ENCODE measurements around the gene PCDHGA9. TPM values are rescaled to one million over a fixed set of nuclear protein-coding genes. Genes with fewer than 3 reads are reported as not detected.
"Not testable (repeated sequence)": the region's sequence is repeated elsewhere in the genome, so short reads cannot be mapped to it uniquely, and the experiment has no call there.

PCDHGA9 gene
- polyA plus RNA-seq, 3 donors from 2014 or later = 0.04 TPM; not detected in 2

DNA sequence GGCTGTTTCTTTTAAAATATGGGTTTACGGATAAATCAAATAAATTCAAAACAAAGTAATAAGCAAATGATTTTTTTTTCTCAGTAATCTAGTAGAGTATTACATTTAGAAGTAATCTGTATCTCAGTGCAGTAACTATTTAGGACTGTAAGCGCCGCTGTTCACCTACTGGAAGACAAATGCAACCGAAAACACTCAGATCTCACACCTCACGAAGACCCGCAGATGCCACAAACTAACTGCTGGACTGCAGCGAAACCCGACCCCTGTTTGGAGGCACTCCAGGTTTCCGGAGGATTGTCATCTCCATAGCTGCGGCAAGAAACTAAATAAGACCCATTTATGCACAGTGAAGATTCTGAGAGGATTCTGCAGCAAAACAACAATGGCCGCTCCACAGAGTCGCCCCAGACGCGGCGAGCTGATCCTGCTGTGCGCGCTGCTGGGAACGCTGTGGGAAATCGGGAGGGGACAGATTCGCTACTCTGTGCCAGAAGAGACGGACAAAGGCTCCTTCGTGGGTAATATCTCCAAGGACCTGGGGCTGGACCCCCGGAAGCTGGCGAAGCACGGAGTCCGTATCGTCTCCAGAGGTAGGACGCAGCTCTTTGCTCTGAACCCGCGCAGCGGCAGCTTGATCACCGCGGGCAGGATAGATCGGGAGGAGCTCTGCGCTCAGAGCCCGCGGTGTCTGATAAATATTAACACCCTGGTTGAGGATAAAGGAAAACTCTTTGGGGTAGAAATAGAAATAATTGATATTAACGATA, 10.0 kb upstream of the PCDHGA9 start, which contains the start of gene PCDHGA8:
TSS of gene PCDHGA8 (plus strand) at position 205 of the 770 bp plus-strand sequence. CDS start at position 386, 181 bp downstream.
- Mint-ChIP-seq H3K27me3 (ENCODE audit: low read depth in 3 of 3) (peaks cover 26 to 61% (median 43%) of the 10 kb centered on the region in 3 donors), H3K27ac (peak within 1 kb of the TSS in 1 of 6 donors; percentile 37), H3K4me1 (peaks cover 5% of the 10 kb centered on the region in 2 donors)

DNA sequence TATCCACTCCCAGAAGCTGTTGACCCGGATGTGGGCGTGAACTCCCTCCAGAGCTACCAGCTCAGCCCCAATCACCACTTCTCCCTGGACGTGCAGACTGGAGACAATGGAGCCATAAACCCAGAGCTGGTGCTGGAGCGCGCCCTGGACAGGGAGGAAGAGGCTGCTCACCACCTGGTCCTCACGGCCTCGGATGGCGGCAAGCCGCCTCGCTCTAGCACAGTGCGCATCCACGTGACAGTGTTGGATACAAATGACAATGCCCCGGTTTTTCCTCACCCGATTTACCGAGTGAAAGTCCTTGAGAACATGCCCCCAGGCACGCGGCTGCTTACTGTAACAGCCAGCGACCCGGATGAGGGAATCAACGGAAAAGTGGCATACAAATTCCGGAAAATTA, 9.3 kb upstream of the PCDHGA9 start:
- Mint-ChIP-seq H3K9me3 (peaks cover 11 to 44% (median 21%) of the 10 kb centered on the region in 6 donors), H3K4me1 (peaks cover 4 to 5% of the 10 kb centered on the region in 2 donors), H3K4me3 (no peak overlapping the region), H3K27ac (no peak overlapping the region), H3K36me3 (peaks cover 7 to 11% (median 8%) of the 10 kb centered on the region in 3 donors), H3K27me3 (ENCODE audit: low read depth in 3 of 3) (peaks cover 26 to 60% (median 43%) of the 10 kb centered on the region in 3 donors)
- DNase-seq = no peak

More for the DNA sequence above, 10.0 kb upstream of the PCDHGA9 start, which contains the start of gene PCDHGA8:
- DNase-seq = peak in 2 of 3 donors; percentile 10 to 39
- H3K9me3 Mint-ChIP-seq = peaks cover 12 to 46% (median 22%) of the 10 kb centered on the region in 6 donors
- peak within 1 kb of the TSS in 4 of 5 donors; percentile 29 to 79 (median 60) for H3K4me3 Mint-ChIP-seq
- peaks cover 8 to 11% (median 8%) of the 10 kb centered on the region in 3 donors for H3K36me3 Mint-ChIP-seq

DNA sequence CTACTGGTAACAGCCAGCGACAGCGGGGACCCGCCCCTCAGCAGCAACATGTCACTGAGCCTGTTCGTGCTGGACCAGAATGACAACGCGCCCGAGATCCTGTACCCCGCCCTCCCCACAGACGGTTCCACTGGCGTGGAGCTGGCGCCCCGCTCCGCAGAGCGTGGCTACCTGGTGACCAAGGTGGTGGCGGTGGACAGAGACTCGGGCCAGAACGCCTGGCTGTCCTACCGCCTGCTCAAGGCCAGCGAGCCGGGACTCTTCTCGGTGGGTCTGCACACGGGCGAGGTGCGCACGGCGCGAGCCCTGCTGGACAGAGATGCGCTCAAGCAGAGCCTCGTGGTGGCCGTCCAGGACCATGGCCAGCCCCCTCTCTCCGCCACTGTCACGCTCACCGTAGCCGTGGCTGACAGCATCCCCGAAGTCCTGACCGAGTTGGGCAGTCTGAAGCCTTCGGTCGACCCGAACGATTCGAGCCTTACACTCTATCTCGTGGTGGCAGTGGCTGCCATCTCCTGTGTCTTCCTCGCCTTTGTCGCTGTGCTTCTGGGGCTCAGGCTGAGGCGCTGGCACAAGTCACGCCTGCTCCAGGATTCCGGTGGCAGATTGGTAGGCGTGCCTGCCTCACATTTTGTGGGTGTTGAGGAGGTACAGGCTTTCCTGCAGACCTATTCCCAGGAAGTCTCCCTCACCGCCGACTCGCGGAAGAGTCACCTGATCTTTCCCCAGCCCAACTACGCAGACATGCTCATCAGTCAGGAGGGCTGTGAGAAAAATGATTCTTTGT, 8.0 kb upstream of the PCDHGA9 start:
- not testable (repeated sequence) for H3K4me3 Mint-ChIP-seq, H3K36me3 Mint-ChIP-seq, DNase-seq, H3K4me1 Mint-ChIP-seq, H3K27ac Mint-ChIP-seq
- Mint-ChIP-seq H3K27me3 (ENCODE audit: low read depth in 3 of 3) (peaks cover 33 to 61% (median 52%) of the 10 kb centered on the region in 3 donors), H3K9me3 (peaks cover 12 to 40% (median 18%) of the 10 kb centered on the region in 6 donors)

DNA sequence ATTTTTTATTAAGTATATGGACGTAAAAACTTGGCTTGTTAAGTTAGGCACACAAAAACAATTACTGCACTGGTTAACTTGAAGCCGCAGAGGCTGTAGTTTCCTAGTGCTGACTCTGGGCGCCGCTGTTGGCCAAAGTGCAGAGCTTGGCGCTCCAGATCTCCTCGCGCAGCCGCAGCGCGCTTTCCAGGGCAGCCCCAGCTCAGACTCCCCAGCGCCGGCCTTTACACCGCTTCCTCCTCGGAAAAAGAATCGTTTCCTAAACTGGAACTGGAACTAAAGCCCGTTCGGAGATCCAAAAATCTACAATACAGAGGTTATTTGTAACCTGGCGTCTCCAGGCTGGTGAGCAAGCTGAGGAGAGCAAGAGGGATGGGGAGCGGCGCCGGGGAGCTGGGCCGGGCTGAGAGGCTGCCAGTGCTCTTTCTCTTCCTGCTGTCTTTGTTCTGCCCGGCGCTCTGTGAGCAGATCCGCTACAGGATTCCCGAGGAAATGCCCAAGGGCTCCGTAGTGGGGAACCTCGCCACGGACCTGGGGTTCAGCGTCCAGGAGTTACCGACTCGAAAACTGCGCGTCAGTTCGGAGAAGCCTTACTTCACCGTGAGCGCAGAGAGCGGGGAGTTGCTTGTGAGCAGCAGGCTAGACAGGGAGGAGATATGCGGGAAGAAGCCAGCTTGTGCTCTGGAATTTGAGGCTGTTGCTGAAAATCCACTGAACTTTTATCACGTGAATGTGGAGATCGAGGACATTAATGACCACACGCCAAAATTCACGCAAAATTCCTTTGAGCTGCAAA, 4.6 kb upstream of the PCDHGA9 start, which contains the start of gene PCDHGB5:
TSS of gene PCDHGB5 (plus strand) at position 192 of the 796 bp plus-strand sequence. CDS start at position 373, 181 bp downstream.
- DNase-seq = peak; percentile 23 to 56 (median 44)
- H3K9me3 Mint-ChIP-seq = peaks cover 7 to 32% (median 17%) of the 10 kb centered on the region in 6 donors
- H3K27me3 Mint-ChIP-seq (ENCODE audit: low read depth in 3 of 3) = peaks cover 40 to 55% (median 48%) of the 10 kb centered on the region in 3 donors
- H3K4me3 Mint-ChIP-seq = peak within 1 kb of the TSS; percentile 46 to 77 (median 72)
- not testable (repeated sequence) for H3K27ac Mint-ChIP-seq, H3K36me3 Mint-ChIP-seq, H3K4me1 Mint-ChIP-seq

DNA sequence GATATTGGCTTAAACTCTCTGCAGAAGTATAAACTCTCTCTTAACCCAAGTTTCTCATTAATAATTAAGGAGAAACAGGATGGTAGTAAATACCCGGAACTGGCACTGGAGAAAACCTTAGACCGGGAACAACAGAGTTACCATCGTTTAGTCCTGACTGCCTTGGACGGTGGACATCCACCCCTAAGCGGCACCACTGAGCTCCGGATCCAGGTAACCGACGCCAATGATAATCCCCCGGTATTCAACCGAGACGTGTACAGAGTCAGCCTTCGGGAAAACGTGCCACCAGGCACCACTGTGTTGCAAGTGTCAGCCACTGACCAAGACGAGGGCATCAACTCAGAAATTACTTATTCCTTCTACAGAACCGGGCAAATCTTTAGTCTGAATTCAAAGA, 4.0 kb upstream of the PCDHGA9 start:
- Mint-ChIP-seq H3K9me3 (peaks cover 8 to 27% (median 16%) of the 10 kb centered on the region in 6 donors), H3K27me3 (ENCODE audit: low read depth in 3 of 3) (peaks cover 38 to 54% (median 48%) of the 10 kb centered on the region in 3 donors), H3K27ac (no peak overlapping the region), H3K36me3 (peaks cover 6 to 8% (median 7%) of the 10 kb centered on the region in 3 donors), H3K4me3 (peak overlapping the region in 2 of 5 donors; percentile 32 to 57), H3K4me1 (peaks cover 3 to 7% of the 10 kb centered on the region in 2 donors)
- no peak for DNase-seq

DNA sequence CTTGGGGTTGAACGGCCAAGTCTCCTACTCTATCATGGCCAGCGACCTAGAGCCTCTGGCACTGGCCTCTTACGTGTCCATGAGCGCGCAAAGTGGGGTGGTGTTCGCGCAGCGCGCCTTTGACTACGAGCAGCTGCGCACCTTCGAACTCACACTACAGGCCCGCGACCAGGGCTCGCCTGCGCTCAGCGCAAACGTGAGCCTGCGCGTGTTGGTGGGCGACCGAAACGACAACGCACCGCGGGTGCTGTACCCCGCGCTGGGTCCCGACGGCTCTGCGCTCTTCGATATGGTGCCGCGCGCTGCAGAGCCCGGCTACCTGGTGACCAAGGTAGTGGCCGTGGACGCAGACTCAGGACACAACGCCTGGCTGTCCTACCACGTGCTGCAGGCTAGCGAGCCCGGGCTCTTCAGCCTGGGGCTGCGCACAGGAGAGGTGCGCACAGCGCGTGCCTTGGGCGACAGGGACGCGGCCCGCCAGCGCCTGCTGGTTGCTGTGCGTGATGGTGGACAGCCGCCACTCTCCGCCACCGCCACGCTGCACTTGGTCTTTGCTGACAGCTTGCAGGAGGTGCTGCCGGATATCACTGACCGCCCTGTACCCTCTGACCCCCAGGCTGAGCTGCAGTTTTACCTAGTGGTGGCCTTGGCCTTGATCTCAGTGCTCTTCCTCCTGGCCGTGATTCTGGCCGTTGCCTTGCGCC, 2.9 kb upstream of the PCDHGA9 start:
- Mint-ChIP-seq H3K27me3 (ENCODE audit: low read depth in 3 of 3) (peaks cover 39 to 56% (median 48%) of the 10 kb centered on the region in 3 donors), H3K9me3 (peaks cover 10 to 27% (median 13%) of the 10 kb centered on the region in 6 donors), H3K36me3 (peaks cover 6 to 8% (median 7%) of the 10 kb centered on the region in 3 donors), H3K27ac (no peak overlapping the region), H3K4me1 (peaks cover 3 to 7% of the 10 kb centered on the region in 2 donors), H3K4me3 (peak overlapping the region in 1 of 5 donors; percentile 57)
- no peak for DNase-seq

DNA sequence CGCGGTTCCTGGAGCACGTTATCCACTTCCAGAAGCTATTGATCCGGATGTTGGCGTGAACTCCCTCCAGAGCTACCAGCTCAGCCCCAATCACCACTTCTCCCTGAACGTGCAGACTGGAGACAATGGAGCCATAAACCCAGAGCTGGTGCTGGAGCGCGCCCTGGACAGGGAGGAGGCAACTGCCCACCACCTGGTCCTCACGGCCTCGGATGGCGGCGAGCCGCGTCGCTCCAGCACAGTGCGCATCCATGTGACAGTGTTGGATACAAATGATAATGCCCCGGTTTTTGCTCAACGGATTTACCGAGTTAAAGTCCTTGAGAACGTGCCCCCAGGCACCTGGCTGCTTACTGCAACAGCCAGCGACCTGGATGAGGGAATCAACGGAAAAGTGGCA, 809 bp downstream of the PCDHGA9 start:
- Mint-ChIP-seq H3K27me3 (ENCODE audit: low read depth in 3 of 3) (peaks cover 43 to 48% (median 45%) of the 10 kb centered on the region in 3 donors), H3K4me3 (peak overlapping the region in 2 of 5 donors; percentile 41 to 85), H3K36me3 (peaks cover 4 to 10% (median 7%) of the 10 kb centered on the region in 3 donors), H3K9me3 (peaks cover 9 to 33% (median 21%) of the 10 kb centered on the region in 6 donors), H3K27ac (no peak overlapping the region), H3K4me1 (peaks cover 12 to 19% of the 10 kb centered on the region in 2 donors)
- DNase-seq = no peak

DNA sequence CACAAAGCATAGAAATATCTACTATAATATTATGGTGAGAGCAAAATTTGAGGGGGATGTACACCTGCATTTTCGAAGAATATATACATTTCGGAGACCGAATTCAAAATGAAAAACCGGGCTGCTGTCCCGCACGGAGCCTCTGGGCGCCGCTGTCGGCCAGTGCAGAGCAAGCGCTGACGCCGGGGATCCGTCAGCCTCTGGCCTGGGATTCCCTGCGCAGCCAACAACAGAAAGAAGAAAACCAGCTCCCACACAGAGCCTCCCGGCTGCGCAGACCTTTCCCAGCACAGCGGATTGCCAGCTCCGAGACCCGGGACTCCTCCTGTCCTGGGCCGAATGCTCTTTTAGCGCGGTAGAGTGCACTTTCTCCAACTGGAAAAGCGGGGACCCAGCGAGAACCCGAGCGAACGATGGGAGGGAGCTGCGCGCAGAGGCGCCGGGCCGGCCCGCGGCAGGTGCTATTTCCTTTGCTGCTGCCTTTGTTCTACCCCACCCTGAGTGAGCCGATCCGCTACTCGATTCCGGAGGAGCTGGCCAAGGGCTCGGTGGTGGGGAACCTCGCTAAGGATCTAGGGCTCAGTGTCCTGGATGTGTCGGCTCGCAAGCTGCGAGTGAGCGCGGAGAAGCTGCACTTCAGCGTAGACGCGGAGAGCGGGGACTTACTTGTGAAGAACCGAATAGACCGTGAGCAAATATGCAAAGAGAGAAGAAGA, 5.4 kb downstream of the PCDHGA9 start, which contains the start of gene PCDHGB6:
TSS of gene PCDHGB6 (plus strand) at position 232 of the 716 bp plus-strand sequence. CDS start at position 414, 182 bp downstream.
- H3K27me3 Mint-ChIP-seq (ENCODE audit: low read depth in 3 of 3) = peaks cover 37 to 49% (median 40%) of the 10 kb centered on the region in 3 donors
- H3K4me1 Mint-ChIP-seq = peaks cover 28 to 41% of the 10 kb centered on the region in 2 donors
- peaks cover 4 to 13% (median 8%) of the 10 kb centered on the region in 3 donors for H3K36me3 Mint-ChIP-seq
- peak within 1 kb of the TSS; percentile 68 to 90 (median 81) for H3K4me3 Mint-ChIP-seq
- H3K9me3 Mint-ChIP-seq = peaks cover 4 to 39% (median 26%) of the 10 kb centered on the region in 6 donors
- peak; percentile 27 to 59 (median 55) for DNase-seq
- peak within 1 kb of the TSS in 4 of 6 donors; percentile 75 to 84 (median 78) for H3K27ac Mint-ChIP-seq

DNA sequence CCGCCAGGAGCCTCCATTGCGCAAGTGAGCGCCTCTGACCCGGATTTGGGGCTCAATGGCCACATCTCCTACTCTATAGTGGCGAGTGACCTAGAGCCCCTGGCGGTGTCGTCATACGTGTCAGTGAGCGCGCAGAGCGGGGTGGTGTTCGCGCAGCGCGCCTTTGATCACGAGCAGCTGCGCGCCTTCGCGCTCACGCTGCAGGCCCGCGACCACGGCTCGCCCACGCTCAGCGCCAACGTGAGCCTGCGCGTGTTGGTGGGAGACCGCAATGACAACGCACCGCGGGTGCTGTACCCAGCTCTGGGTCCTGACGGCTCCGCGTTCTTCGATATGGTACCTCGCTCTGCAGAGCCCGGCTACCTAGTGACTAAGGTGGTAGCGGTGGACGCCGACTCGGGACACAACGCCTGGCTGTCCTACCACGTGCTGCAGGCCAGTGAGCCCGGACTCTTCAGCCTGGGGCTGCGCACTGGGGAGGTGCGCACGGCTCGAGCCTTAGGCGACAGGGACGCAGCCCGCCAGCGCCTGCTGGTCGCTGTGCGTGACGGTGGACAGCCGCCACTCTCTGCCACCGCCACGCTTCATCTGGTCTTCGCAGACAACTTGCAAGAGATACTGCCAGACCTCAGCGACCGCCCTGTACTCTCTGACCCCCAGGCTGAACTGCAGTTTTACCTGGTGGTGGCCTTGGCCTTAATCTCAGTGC, 7.2 kb downstream of the PCDHGA9 start:
- peak overlapping the region in 1 of 6 donors; percentile 69 for H3K27ac Mint-ChIP-seq
- no peak for DNase-seq
- H3K27me3 Mint-ChIP-seq (ENCODE audit: low read depth in 3 of 3) = peaks cover 45 to 46% (median 45%) of the 10 kb centered on the region in 3 donors
- H3K4me1 Mint-ChIP-seq = peaks cover 43 to 58% of the 10 kb centered on the region in 2 donors
- H3K4me3 Mint-ChIP-seq = peak overlapping the region in 1 of 5 donors; percentile 73
- H3K36me3 Mint-ChIP-seq = peaks cover 4 to 19% (median 18%) of the 10 kb centered on the region in 3 donors
- peaks cover 4 to 40% (median 30%) of the 10 kb centered on the region in 6 donors for H3K9me3 Mint-ChIP-seq

DNA sequence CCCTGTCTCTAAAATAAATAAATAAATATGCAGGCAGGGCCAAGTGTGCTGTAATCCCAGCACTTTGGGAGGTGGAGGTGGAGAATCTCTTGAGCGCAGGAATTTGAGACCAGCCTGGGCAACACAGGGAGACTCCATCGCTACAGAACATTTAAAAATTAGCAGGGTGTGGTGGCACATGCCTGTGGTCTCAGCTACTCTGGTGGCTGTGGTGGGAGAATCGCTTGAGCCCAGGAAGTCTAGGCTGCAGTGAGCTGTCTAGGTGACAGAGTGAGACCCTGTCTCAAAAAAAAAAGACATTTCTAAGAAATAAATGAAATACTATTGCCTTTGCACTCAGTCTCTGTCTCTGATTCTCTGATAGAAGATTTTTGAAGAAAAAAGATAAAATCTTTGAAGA, 9.0 kb downstream of the PCDHGA9 start:
- peaks cover 4 to 19% (median 18%) of the 10 kb centered on the region in 3 donors for H3K36me3 Mint-ChIP-seq
- H3K9me3 Mint-ChIP-seq = peaks cover 4 to 49% (median 28%) of the 10 kb centered on the region in 6 donors
- peaks cover 47 to 70% of the 10 kb centered on the region in 2 donors for H3K4me1 Mint-ChIP-seq
- peaks cover 49 to 52% (median 49%) of the 10 kb centered on the region in 3 donors for H3K27me3 Mint-ChIP-seq (ENCODE audit: low read depth in 3 of 3)
- peak overlapping the region; percentile 24 to 76 (median 53) for H3K4me3 Mint-ChIP-seq
- peak; percentile 20 to 57 (median 53) for DNase-seq
- peak overlapping the region; percentile 32 to 82 (median 58) for H3K27ac Mint-ChIP-seq

Data from immature natural killer cell (primary cell).